HUDEP-2 (cell line): ENCODE results near the gene CBFA2T3.

Experiments used
- DNase-seq, 76 experiments: peaks; one replicate each; lab custom pipeline; 2025; ENCODE audit not compliant: unreplicated experiment in 76 of 76; lab: John Stamatoyannopoulos, UW

The CBFA2T3 gene

GRCh38 chr16:88978608-88979346 lies 1.8 kb upstream of the CBFA2T3 start:
- peak in 72 of 76 experiments; percentile 40 to 91 (median 76) for DNase-seq

GRCh38 chr16:88977812-88978607 lies 1.0 kb upstream of the CBFA2T3 start:
- peak in 5 of 76 experiments; percentile 11 to 50 (median 34) for DNase-seq

GRCh38 chr16:88976366-88977017 lies 515 bp downstream of the CBFA2T3 start:
- DNase-seq, result peak in 15 of 76 experiments; percentile 11 to 57 (median 39)

- peak in 36 of 76 experiments; percentile 4 to 56 (median 26) for DNase-seq
Observed at GRCh38 chr16:88975511-88976061, 1.4 kb downstream of the CBFA2T3 start.

GRCh38 chr16:88974916-88975215 lies 2.1 kb downstream of the CBFA2T3 start:
- no peak for DNase-seq

- no peak for DNase-seq
Observed at GRCh38 chr16:88974080-88974915, 2.7 kb downstream of the CBFA2T3 start.

- no peak for DNase-seq
Observed at GRCh38 chr16:88973415-88974050, 3.5 kb downstream of the CBFA2T3 start.

- peak in 34 of 76 experiments; percentile 4 to 56 (median 25) for DNase-seq
Observed at GRCh38 chr16:88973007-88973410, 4.0 kb downstream of the CBFA2T3 start.

GRCh38 chr16:88972349-88972748 lies 4.7 kb downstream of the CBFA2T3 start:
- no peak for DNase-seq

GRCh38 chr16:88971371-88972097 lies 5.5 kb downstream of the CBFA2T3 start:
- DNase-seq, result no peak

- no peak for DNase-seq
Observed at GRCh38 chr16:88970539-88971065, 6.4 kb downstream of the CBFA2T3 start.

- no peak for DNase-seq
Observed at GRCh38 chr16:88970050-88970449, 7.0 kb downstream of the CBFA2T3 start.

- DNase-seq, result no peak
Observed at GRCh38 chr16:88969361-88969831, 7.6 kb downstream of the CBFA2T3 start.

GRCh38 chr16:88968589-88969280 lies 8.3 kb downstream of the CBFA2T3 start:
- DNase-seq, result no peak

- no peak for DNase-seq
Observed at GRCh38 chr16:88967830-88968588, 9.0 kb downstream of the CBFA2T3 start.

GRCh38 chr16:88966986-88967829 lies 9.8 kb downstream of the CBFA2T3 start:
- no peak for DNase-seq
